ENCODE measurements around the gene MIDN.

Gene MIDN

DNA sequence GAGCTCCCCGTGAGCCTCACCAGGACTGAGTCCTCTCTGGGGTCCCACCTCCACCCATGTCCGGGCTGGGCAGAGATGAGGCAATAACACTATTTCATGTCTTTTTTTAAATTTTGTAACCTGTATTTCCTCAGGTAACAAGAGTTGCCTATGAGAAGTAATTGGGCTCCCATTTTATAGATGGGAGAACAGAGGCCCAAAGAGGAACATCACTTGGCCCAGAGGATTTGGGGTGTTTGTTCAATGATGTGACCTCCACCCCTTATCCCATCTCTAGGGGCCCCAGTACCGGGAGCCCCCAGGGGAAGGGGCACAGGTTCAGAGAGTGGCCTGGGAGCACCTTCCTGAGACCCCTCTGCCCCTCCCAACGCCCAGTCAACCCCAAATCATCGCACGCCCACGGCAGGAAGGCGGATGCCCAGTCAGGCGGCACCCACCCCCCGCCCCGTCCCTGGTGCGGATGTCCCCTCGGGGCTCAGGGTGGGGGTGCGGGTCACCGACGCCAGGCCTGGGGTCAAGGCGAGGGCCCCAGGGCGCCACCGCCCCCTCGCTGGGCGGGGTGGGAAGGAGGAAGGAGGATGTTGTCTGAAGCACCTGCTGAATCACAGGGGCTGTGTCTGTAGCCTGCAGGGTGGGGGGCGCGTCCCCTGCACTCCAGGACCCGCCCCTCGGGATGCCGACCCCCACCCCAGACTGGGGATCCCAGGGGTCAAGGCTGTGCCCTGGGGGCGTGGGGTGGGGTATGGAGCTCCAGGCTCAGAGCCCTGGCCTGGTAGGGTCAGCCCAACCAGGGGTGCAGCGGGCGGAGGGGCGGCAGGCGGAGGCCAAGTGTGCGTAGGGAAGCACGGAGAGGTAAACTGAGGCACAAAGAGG lies 11.7 kb downstream of the MIDN start (continued):
- TF ChIP-seq ZNF510 (tag by site-specific recombination; IDR thresholded peaks at IDR 0.05; ENCODE audit: insufficient replicate concordance): no peak
- no peak for TF ChIP-seq ZNF837 (tag by site-specific recombination; IDR thresholded peaks at IDR 0.05)
- no peak for TF ChIP-seq ZNF292 (tag by site-specific recombination; IDR thresholded peaks at IDR 0.05; ENCODE audit: borderline replicate concordance, low read depth)
- no peak for TF ChIP-seq ZXDB (tag by site-specific recombination; IDR thresholded peaks at IDR 0.05)
- 0 out of 2 replicates have a peak, but pooled peaks have one; percentile 36 for TF ChIP-seq ZNF2 (tag by site-specific recombination; IDR thresholded peaks at IDR 0.05)
- TF ChIP-seq, protein P1, sequence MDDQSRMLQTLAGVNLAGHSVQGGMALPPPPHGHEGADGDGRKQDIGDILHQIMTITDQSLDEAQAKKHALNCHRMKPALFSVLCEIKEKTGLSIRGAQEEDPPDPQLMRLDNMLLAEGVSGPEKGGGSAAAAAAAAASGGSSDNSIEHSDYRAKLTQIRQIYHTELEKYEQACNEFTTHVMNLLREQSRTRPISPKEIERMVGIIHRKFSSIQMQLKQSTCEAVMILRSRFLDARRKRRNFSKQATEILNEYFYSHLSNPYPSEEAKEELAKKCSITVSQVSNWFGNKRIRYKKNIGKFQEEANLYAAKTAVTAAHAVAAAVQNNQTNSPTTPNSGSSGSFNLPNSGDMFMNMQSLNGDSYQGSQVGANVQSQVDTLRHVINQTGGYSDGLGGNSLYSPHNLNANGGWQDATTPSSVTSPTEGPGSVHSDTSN (CRISPR knock-in tag; IDR thresholded peaks at IDR 0.05): no peak
- TF ChIP-seq, protein P2, sequence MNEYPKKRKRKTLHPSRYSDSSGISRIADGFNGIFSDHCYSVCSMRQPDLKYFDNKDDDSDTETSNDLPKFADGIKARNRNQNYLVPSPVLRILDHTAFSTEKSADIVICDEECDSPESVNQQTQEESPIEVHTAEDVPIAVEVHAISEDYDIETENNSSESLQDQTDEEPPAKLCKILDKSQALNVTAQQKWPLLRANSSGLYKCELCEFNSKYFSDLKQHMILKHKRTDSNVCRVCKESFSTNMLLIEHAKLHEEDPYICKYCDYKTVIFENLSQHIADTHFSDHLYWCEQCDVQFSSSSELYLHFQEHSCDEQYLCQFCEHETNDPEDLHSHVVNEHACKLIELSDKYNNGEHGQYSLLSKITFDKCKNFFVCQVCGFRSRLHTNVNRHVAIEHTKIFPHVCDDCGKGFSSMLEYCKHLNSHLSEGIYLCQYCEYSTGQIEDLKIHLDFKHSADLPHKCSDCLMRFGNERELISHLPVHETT (tag by site-specific recombination; IDR thresholded peaks at IDR 0.05): peak; percentile 68; the same call in 1 of the 2 replicates
- peak; percentile 70; the same call in 1 of the 2 replicates for TF ChIP-seq KLF8 (tag by site-specific recombination; IDR thresholded peaks at IDR 0.05)
- no peak for TF ChIP-seq ZNF623 (tag by site-specific recombination; IDR thresholded peaks at IDR 0.05)
- TF ChIP-seq, protein P3, sequence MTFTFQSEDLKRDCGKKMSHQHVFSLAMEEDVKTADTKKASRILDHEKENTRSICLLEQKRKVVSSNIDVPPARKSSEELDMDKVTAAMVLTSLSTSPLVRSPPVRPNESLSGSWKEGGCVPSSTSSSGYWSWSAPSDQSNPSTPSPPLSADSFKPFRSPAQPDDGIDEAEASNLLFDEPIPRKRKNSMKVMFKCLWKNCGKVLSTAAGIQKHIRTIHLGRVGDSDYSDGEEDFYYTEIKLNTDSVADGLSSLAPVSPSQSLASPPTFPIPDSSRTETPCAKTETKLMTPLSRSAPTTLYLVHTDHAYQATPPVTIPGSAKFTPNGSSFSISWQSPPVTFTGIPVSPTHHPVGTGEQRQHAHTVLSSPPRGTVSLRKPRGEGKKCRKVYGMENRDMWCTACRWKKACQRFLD (tag by site-specific recombination; IDR thresholded peaks at IDR 0.05): no peak
- no peak for TF ChIP-seq SP3 (tag by site-specific recombination; IDR thresholded peaks at IDR 0.05)
- no peak for TF ChIP-seq ZNF221 (tag by site-specific recombination; IDR thresholded peaks at IDR 0.05; ENCODE audit: borderline replicate concordance)
- no peak for TF ChIP-seq ZNF19 (tag by site-specific recombination; IDR thresholded peaks at IDR 0.05; ENCODE audit: low read depth)
- no peak for TF ChIP-seq ZBTB1 (tag by site-specific recombination; IDR thresholded peaks at IDR 0.05)
- TF ChIP-seq ZFP41 (tag by site-specific recombination; IDR thresholded peaks at IDR 0.05; ENCODE audit: borderline replicate concordance): no peak
- TF ChIP-seq ZNF350 (tag by site-specific recombination; IDR thresholded peaks at IDR 0.05): no peak
- no peak for TF ChIP-seq ZNF174 (tag by site-specific recombination; IDR thresholded peaks at IDR 0.05)
- TF ChIP-seq, protein P4, sequence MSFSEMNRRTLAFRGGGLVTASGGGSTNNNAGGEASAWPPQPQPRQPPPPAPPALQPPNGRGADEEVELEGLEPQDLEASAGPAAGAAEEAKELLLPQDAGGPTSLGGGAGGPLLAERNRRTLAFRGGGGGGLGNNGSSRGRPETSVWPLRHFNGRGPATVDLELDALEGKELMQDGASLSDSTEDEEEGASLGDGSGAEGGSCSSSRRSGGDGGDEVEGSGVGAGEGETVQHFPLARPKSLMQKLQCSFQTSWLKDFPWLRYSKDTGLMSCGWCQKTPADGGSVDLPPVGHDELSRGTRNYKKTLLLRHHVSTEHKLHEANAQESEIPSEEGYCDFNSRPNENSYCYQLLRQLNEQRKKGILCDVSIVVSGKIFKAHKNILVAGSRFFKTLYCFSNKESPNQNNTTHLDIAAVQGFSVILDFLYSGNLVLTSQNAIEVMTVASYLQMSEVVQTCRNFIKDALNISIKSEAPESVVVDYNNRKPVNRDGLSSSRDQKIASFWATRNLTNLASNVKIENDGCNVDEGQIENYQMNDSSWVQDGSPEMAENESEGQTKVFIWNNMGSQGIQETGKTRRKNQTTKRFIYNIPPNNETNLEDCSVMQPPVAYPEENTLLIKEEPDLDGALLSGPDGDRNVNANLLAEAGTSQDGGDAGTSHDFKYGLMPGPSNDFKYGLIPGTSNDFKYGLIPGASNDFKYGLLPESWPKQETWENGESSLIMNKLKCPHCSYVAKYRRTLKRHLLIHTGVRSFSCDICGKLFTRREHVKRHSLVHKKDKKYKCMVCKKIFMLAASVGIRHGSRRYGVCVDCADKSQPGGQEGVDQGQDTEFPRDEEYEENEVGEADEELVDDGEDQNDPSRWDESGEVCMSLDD (tag by site-specific recombination; IDR thresholded peaks at IDR 0.05): peak; percentile 93
- no peak for TF ChIP-seq ZNF157 (tag by site-specific recombination; IDR thresholded peaks at IDR 0.05)
- TF ChIP-seq, protein P5, sequence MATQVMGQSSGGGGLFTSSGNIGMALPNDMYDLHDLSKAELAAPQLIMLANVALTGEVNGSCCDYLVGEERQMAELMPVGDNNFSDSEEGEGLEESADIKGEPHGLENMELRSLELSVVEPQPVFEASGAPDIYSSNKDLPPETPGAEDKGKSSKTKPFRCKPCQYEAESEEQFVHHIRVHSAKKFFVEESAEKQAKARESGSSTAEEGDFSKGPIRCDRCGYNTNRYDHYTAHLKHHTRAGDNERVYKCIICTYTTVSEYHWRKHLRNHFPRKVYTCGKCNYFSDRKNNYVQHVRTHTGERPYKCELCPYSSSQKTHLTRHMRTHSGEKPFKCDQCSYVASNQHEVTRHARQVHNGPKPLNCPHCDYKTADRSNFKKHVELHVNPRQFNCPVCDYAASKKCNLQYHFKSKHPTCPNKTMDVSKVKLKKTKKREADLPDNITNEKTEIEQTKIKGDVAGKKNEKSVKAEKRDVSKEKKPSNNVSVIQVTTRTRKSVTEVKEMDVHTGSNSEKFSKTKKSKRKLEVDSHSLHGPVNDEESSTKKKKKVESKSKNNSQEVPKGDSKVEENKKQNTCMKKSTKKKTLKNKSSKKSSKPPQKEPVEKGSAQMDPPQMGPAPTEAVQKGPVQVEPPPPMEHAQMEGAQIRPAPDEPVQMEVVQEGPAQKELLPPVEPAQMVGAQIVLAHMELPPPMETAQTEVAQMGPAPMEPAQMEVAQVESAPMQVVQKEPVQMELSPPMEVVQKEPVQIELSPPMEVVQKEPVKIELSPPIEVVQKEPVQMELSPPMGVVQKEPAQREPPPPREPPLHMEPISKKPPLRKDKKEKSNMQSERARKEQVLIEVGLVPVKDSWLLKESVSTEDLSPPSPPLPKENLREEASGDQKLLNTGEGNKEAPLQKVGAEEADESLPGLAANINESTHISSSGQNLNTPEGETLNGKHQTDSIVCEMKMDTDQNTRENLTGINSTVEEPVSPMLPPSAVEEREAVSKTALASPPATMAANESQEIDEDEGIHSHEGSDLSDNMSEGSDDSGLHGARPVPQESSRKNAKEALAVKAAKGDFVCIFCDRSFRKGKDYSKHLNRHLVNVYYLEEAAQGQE (tag by site-specific recombination; IDR thresholded peaks at IDR 0.05): no peak
- TF ChIP-seq, protein P6, sequence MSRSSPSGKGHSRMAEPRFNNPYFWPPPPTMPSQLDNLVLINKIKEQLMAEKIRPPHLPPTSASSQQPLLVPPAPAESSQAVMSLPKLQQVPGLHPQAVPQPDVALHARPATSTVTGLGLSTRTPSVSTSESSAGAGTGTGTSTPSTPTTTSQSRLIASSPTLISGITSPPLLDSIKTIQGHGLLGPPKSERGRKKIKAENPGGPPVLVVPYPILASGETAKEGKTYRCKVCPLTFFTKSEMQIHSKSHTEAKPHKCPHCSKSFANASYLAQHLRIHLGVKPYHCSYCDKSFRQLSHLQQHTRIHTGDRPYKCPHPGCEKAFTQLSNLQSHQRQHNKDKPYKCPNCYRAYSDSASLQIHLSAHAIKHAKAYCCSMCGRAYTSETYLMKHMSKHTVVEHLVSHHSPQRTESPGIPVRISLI (tag by site-specific recombination; IDR thresholded peaks at IDR 0.05): no peak
- TF ChIP-seq, protein P7, sequence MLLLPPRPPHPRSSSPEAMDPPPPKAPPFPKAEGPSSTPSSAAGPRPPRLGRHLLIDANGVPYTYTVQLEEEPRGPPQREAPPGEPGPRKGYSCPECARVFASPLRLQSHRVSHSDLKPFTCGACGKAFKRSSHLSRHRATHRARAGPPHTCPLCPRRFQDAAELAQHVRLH (tag by site-specific recombination; IDR thresholded peaks at IDR 0.05): 0 out of 2 replicates have a peak, but pooled peaks have one; percentile 31
- TF ChIP-seq ZNF23 (tag by site-specific recombination; IDR thresholded peaks at IDR 0.05; ENCODE audit: borderline replicate concordance): no peak
- TF ChIP-seq ZFHX2 (tag by site-specific recombination; conservative IDR thresholded peaks at IDR 0.05): peak; percentile 93
- TF ChIP-seq, protein P8, sequence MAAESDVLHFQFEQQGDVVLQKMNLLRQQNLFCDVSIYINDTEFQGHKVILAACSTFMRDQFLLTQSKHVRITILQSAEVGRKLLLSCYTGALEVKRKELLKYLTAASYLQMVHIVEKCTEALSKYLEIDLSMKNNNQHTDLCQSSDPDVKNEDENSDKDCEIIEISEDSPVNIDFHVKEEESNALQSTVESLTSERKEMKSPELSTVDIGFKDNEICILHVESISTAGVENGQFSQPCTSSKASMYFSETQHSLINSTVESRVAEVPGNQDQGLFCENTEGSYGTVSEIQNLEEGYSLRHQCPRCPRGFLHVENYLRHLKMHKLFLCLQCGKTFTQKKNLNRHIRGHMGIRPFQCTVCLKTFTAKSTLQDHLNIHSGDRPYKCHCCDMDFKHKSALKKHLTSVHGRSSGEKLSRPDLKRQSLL (tag by site-specific recombination; IDR thresholded peaks at IDR 0.05): no peak
- no peak for TF ChIP-seq ZNF155 (tag by site-specific recombination; IDR thresholded peaks at IDR 0.05)
